ENCODE results near the gene TGFBR1.

Gene TGFBR1

DNA sequence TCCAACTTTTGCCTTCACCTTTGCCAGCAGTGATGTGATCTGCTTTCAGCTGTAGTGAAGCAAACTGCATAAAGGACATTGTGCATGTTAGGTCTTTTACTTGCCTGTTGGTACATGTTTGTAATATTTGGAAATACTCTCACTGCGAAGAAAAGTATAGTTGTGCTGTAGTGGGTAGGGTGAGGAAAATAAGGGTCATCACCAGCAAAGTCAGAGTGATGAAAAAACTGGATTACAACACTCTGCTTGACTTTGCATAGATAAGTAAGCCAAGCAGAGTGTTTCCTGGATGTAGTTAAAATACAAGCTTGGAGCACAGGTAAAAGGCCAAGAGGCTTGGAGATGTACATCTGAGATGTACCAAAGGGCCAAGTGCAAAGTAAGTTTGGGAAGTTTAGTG is 16.7 kb downstream of the TGFBR1 start:
- TF ChIP-seq, protein P1, sequence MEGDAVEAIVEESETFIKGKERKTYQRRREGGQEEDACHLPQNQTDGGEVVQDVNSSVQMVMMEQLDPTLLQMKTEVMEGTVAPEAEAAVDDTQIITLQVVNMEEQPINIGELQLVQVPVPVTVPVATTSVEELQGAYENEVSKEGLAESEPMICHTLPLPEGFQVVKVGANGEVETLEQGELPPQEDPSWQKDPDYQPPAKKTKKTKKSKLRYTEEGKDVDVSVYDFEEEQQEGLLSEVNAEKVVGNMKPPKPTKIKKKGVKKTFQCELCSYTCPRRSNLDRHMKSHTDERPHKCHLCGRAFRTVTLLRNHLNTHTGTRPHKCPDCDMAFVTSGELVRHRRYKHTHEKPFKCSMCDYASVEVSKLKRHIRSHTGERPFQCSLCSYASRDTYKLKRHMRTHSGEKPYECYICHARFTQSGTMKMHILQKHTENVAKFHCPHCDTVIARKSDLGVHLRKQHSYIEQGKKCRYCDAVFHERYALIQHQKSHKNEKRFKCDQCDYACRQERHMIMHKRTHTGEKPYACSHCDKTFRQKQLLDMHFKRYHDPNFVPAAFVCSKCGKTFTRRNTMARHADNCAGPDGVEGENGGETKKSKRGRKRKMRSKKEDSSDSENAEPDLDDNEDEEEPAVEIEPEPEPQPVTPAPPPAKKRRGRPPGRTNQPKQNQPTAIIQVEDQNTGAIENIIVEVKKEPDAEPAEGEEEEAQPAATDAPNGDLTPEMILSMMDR (IDR thresholded peaks at IDR 0.05; ENCODE audit: insufficient read depth, low read length, poor library complexity, severe bottlenecking): no peak
- no peak for TF ChIP-seq EZH2phosphoT487 (conservative IDR thresholded peaks at IDR 0.05; ENCODE audit: low read length)
- H3K27me3 ChIP-seq (ENCODE audit: low read length): no peaks in the 10 kb centered on the region
- no peaks in the 10 kb centered on the region for H3K9me3 ChIP-seq (ENCODE audit: insufficient read depth, low read length)
- H3K9me2 ChIP-seq (replicated peaks; ENCODE audit: insufficient read depth, low read length): no peaks in the 10 kb centered on the region
- H3K79me2 ChIP-seq (ENCODE audit: insufficient read depth, low read length): no peaks in the 10 kb centered on the region
- H2AFZ ChIP-seq (ENCODE audit: low read depth, low read length, severe bottlenecking): no peak overlapping the region
- H3K4me2 ChIP-seq (ENCODE audit: low read depth, low read length, poor library complexity, severe bottlenecking): no peak overlapping the region
- no peaks in the 10 kb centered on the region for H3K36me3 ChIP-seq (ENCODE audit: low read length)
- H3F3A ChIP-seq (ENCODE audit: insufficient read depth): peaks cover 7% of the 10 kb centered on the region; the same call in 1 of the 2 replicates
- no peaks in the 10 kb centered on the region for H4K20me1 ChIP-seq (ENCODE audit: low read depth, low read length)
- no peak overlapping the region for H3K9ac ChIP-seq (ENCODE audit: low read length)
- H3K27ac ChIP-seq (ENCODE audit: low read depth, low read length): no peak overlapping the region
- H3K4me3 ChIP-seq (ENCODE audit: insufficient read depth, low read length, poor library complexity, severe bottlenecking): no peak overlapping the region

DNA sequence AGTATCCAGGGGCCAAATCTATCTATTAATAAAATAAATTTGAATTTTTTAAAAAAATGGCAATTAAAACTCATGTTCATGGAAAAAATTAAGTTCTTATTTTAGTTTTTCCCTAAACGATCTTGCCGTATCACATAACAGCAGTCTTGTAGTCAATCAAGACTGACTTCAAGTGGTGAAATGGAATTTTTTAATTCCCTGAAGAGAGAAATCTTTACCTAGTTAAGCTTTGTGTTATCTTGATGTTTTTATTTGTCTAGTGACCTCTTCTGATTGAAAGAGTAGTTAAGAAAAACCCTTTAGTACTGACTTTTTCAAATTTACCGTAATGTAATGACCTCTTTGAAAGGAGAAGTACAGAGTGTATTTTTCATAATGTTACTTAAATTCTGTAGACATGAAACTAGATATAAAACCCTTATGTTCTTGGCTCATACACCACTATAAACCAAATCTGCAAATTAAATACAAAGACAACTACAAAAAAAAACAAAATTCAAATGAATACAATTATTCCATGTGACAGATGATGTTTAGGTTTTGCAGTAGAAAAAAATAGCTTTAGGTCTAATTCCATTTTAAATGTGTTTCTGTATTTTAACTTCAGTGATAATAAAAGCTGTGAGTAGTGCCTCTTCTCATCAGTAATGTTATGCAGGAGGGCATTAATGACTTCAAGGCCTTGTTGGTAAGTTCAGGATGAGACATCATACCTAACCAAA is 19.8 kb downstream of the TGFBR1 start:
- no peaks in the 10 kb centered on the region for H3K9me3 ChIP-seq (ENCODE audit: insufficient read depth, low read length)
- no peak overlapping the region for H3K4me3 ChIP-seq (ENCODE audit: insufficient read depth, low read length, poor library complexity, severe bottlenecking)
- H3K4me2 ChIP-seq (ENCODE audit: low read depth, low read length, poor library complexity, severe bottlenecking): no peak overlapping the region

DNA sequence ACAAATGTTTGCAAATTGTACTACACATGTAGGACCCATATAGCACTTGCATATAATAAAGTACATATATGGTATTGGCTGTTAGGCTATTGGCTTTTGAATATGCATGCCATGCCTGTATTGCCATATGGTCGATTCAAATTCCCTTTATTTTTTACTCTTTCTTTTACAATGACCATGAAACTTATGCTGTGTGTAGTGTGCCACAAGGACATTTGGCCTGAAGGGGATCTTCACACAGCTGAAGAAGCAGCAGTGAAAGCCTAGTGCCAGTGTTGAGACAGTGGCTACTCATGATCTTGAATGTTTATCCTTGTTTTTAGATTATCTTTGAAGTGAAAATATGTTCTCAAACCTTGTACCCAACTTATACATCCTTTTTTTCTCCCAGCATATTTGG is 20.5 kb downstream of the TGFBR1 start:
- H3K9me3 ChIP-seq (ENCODE audit: insufficient read depth, low read length): no peaks in the 10 kb centered on the region
- H4K20me1 ChIP-seq (ENCODE audit: low read depth, low read length): no peaks in the 10 kb centered on the region; the same call in 1 of the 2 replicates
- H2AFZ ChIP-seq (ENCODE audit: low read depth, low read length, severe bottlenecking): no peak overlapping the region
- no peak overlapping the region for H3K27ac ChIP-seq (ENCODE audit: low read depth, low read length)
- no peaks in the 10 kb centered on the region for H3K36me3 ChIP-seq (ENCODE audit: low read length)
- no peaks in the 10 kb centered on the region for H3K79me2 ChIP-seq (ENCODE audit: insufficient read depth, low read length)
- no peaks in the 10 kb centered on the region for H3K9me2 ChIP-seq (replicated peaks; ENCODE audit: insufficient read depth, low read length)
- no peak overlapping the region for H3K4me2 ChIP-seq (ENCODE audit: low read depth, low read length, poor library complexity, severe bottlenecking)
- TF ChIP-seq, protein P1 (IDR thresholded peaks at IDR 0.05; ENCODE audit: insufficient read depth, low read length, poor library complexity, severe bottlenecking): no peak
- TF ChIP-seq EZH2phosphoT487 (conservative IDR thresholded peaks at IDR 0.05; ENCODE audit: low read length): no peak
- H3K27me3 ChIP-seq (ENCODE audit: low read length): no peaks in the 10 kb centered on the region
- H3K9ac ChIP-seq (ENCODE audit: low read length): no peak overlapping the region
- H3F3A ChIP-seq (ENCODE audit: insufficient read depth): no peaks in the 10 kb centered on the region
- H3K4me3 ChIP-seq (ENCODE audit: insufficient read depth, low read length, poor library complexity, severe bottlenecking): no peak overlapping the region

More for the DNA sequence above, 19.8 kb downstream of the TGFBR1 start:
- Histone ChIP-seq H3K27me3 (ENCODE audit: low read length) (no peaks in the 10 kb centered on the region), H3K36me3 (ENCODE audit: low read length) (no peaks in the 10 kb centered on the region), H3F3A (ENCODE audit: insufficient read depth) (peaks cover 4% of the 10 kb centered on the region; the same call in 1 of the 2 replicates), H2AFZ (ENCODE audit: low read depth, low read length, severe bottlenecking) (no peak overlapping the region), H3K79me2 (ENCODE audit: insufficient read depth, low read length) (no peaks in the 10 kb centered on the region), H4K20me1 (ENCODE audit: low read depth, low read length) (no peaks in the 10 kb centered on the region; the same call in 1 of the 2 replicates), H3K9me2 (replicated peaks; ENCODE audit: insufficient read depth, low read length) (no peaks in the 10 kb centered on the region), H3K27ac (ENCODE audit: low read depth, low read length) (no peak overlapping the region), H3K9ac (ENCODE audit: low read length) (no peak overlapping the region)
- TF ChIP-seq, protein P1 (IDR thresholded peaks at IDR 0.05; ENCODE audit: insufficient read depth, low read length, poor library complexity, severe bottlenecking): no peak
- TF ChIP-seq EZH2phosphoT487 (conservative IDR thresholded peaks at IDR 0.05; ENCODE audit: low read length): no peak

Data from SU-DHL-6 (cell line).